Mesenchymal stem cell (in vitro differentiated cells and primary cell): Measurements from ENCODE around the gene TRIM15.

Experiments
- DNase-seq: peaks from one replicate; pipeline ENCODE4 v3.0.0-alpha.2; 2013
- H2AFZ ChIP-seq: one replicate; pipeline ENCODE4 v1.6.1; 2013; ENCODE audit warnings: low read depth, mild to moderate bottlenecking, control low read depth, inconsistent platforms, low read length, moderate library complexity
- H2AK5ac ChIP-seq: 2 replicates; pipeline ENCODE4 v1.6.1; 2013; ENCODE audit warnings: low read length, moderate library complexity, mild to moderate bottlenecking, inconsistent platforms; ENCODE audit not compliant: severe bottlenecking
- H2BK120ac ChIP-seq: one replicate; pipeline ENCODE4 v1.6.1; 2013; ENCODE audit warnings: low read depth, mild to moderate bottlenecking, inconsistent platforms, low read length, moderate library complexity
- H2BK12ac ChIP-seq, 2 experiments: one replicate each; pipeline ENCODE4 v1.6.1; 2013; ENCODE audit warnings: inconsistent platforms in 2 of 2, low read length in 2 of 2, mild to moderate bottlenecking in 2 of 2, moderate library complexity in 2 of 2, control low read depth in 1 of 2
- H2BK15ac ChIP-seq: one replicate; pipeline ENCODE4 v1.6.1; 2013; ENCODE audit warnings: mild to moderate bottlenecking, low read depth, inconsistent platforms; ENCODE audit not compliant: poor library complexity, severe bottlenecking
- H2BK5ac ChIP-seq: 2 replicates; pipeline ENCODE4 v1.6.1; 2013; ENCODE audit warnings: low read depth, mild to moderate bottlenecking, low read length, control low read depth, inconsistent platforms; ENCODE audit not compliant: poor library complexity, severe bottlenecking
- H3K14ac ChIP-seq, 2 experiments: one replicate each; pipeline ENCODE4 v1.6.1; 2013; ENCODE audit warnings: inconsistent platforms in 2 of 2, low read length in 2 of 2, control low read depth in 1 of 2, mild to moderate bottlenecking in 1 of 2, moderate library complexity in 1 of 2
- H3K18ac ChIP-seq, 2 experiments: one replicate each; pipeline ENCODE4 v1.6.1; 2013; ENCODE audit warnings: inconsistent platforms in 2 of 2, low read length in 2 of 2, control low read depth in 1 of 2, low read depth in 1 of 2, mild to moderate bottlenecking in 1 of 2
- H3K23ac ChIP-seq, 2 experiments: one replicate each; pipeline ENCODE4 v1.6.1; 2013; ENCODE audit warnings: inconsistent platforms in 2 of 2, low read length in 2 of 2, mild to moderate bottlenecking in 2 of 2, moderate library complexity in 2 of 2, control low read depth in 1 of 2
- H3K27ac ChIP-seq: 2 replicates; pipeline ENCODE4 v1.5.1; 2013; ENCODE audit warnings: mild to moderate bottlenecking, moderate library complexity, low read length, control low read depth, inconsistent platforms; ENCODE audit not compliant: poor library complexity, severe bottlenecking
- H3K27me3 ChIP-seq, 2 experiments: 2 replicates each; pipeline versions ENCODE4 v1.6.1 to v1.7.0; 2013; ENCODE audit warnings: low read length in 2 of 2, mild to moderate bottlenecking in 2 of 2, moderate library complexity in 2 of 2, control low read depth in 1 of 2, inconsistent platforms in 1 of 2; ENCODE audit not compliant: control insufficient read depth in 1 of 2, insufficient read depth in 1 of 2
- H3K36me3 ChIP-seq, 2 experiments: 2 replicates each; pipeline versions ENCODE4 v1.6.1 to v1.7.0; 2013; ENCODE audit warnings: low read length in 2 of 2, control low read depth in 1 of 2, inconsistent platforms in 1 of 2, low read depth in 1 of 2, mild to moderate bottlenecking in 1 of 2; ENCODE audit not compliant: insufficient read depth in 2 of 2, control insufficient read depth in 1 of 2
- H3K4ac ChIP-seq, 2 experiments: one replicate each; pipeline ENCODE4 v1.6.1; 2013; ENCODE audit warnings: inconsistent platforms in 2 of 2, low read length in 2 of 2, mild to moderate bottlenecking in 2 of 2, moderate library complexity in 2 of 2, control low read depth in 1 of 2, low read depth in 1 of 2
- H3K4me1 ChIP-seq: 2 replicates; pipeline ENCODE4 v1.6.1; 2013; ENCODE audit warnings: low read depth, low read length, control low read depth; ENCODE audit not compliant: control insufficient read depth, insufficient read depth
- H3K4me2 ChIP-seq: 2 replicates; pipeline ENCODE4 v1.6.1; 2013; ENCODE audit warnings: low read length, mild to moderate bottlenecking, inconsistent platforms; ENCODE audit not compliant: poor library complexity, severe bottlenecking
- H3K4me3 ChIP-seq, 2 experiments: 2 replicates each; pipeline versions ENCODE4 v1.5.1 to v1.7.0; 2013; ENCODE audit warnings: low read length in 2 of 2, mild to moderate bottlenecking in 2 of 2, control low read depth in 1 of 2, low read depth in 1 of 2; ENCODE audit not compliant: insufficient read depth in 1 of 2
- H3K79me1 ChIP-seq: replicated peaks from 2 replicates; pipeline ENCODE4 v1.6.1; 2013; ENCODE audit warnings: mild to moderate bottlenecking, control low read depth, low read length, inconsistent platforms; ENCODE audit not compliant: poor library complexity, severe bottlenecking
- H3K9ac ChIP-seq: 2 replicates; pipeline ENCODE4 v1.7.0; 2013; ENCODE audit warnings: mild to moderate bottlenecking, low read length, moderate library complexity
- H3K9me3 ChIP-seq: 2 replicates; pipeline ENCODE4 v1.7.0; 2013; ENCODE audit warnings: mild to moderate bottlenecking, low read length; ENCODE audit not compliant: control insufficient read depth
- H4K8ac ChIP-seq: one replicate; pipeline ENCODE4 v1.6.1; 2013; ENCODE audit warnings: inconsistent platforms, mild to moderate bottlenecking, low read length, moderate library complexity
- H4K91ac ChIP-seq: one replicate; pipeline ENCODE4 v1.6.1; 2013; ENCODE audit warnings: mild to moderate bottlenecking, low read length, inconsistent platforms
- WGBS: methylation state at CpG from one replicate; pipeline ENCODE4 v1.1.7; 2013; ENCODE audit warnings: mixed read lengths; 5-methylcytosine and 5-hydroxymethylcytosine counted together

Gene TRIM15

GRCh38 chr6:30131947-30132497 lies 31.3 kb upstream of the TRIM15 start:
- Histone ChIP-seq H3K9me3 (no peaks in the 10 kb centered on the region), H4K8ac (no peak overlapping the region), H3K23ac (no peak overlapping the region), H3K79me1 (no peaks in the 10 kb centered on the region), H3K36me3 (no peaks in the 10 kb centered on the region), H2AFZ (no peak overlapping the region), H2BK12ac (no peak overlapping the region), H2BK5ac (no peak overlapping the region), H3K27ac (no peak overlapping the region), H3K4ac (no peak overlapping the region), H4K91ac (no peak overlapping the region), H3K4me2 (no peak overlapping the region), H2AK5ac (no peak overlapping the region), H2BK15ac (no peak overlapping the region), H2BK120ac (no peak overlapping the region), H3K4me1 (peaks cover 7% of the 10 kb centered on the region), H3K9ac (no peak overlapping the region), H3K18ac (no peak overlapping the region), H3K14ac (no peak overlapping the region), H3K4me3 (no peak overlapping the region), H3K27me3 (peaks cover 55 to 66% of the 10 kb centered on the region in 2 experiments)
- WGBS, result 91% methylated on average over 2 of the region's 2 CpGs
- no peak for DNase-seq

GRCh38 chr6:30135147-30135546 lies 28.2 kb upstream of the TRIM15 start:
- no CpG with 5 or more reads among the region's 2 CpGs for WGBS
- no peak overlapping the region for H3K4me2 ChIP-seq

DNA sequence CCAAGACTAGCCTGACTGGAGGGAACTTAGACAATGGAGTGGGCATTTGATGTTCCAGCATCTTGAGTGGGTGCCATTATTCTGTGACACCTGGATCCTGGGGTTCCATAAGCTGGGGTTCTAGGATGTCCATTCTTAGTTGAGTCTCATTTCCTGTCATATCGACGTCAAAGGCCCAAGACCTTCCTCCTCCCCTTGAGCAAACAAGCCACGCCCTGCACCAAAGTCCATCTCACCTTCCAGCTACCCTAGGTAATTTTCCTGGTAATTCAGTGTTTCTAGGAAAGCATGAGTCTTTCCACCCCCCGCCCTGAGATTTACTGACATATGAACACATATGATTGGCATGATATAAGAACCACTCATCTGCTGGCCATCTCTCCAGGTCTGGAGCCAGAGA lies 27.6 kb upstream of the TRIM15 start, which contains the start of gene TRIM40:
TRIM40 (plus strand) TSS at position 384 of the 400 bp plus-strand sequence. CDS start 897 bp downstream, outside the sequence.
- Histone ChIP-seq H3K79me1 (no peaks in the 10 kb centered on the region), H3K9me3 (no peaks in the 10 kb centered on the region), H3K18ac (no peak within 1 kb of the TSS), H3K9ac (no peak within 1 kb of the TSS), H4K91ac (no peak within 1 kb of the TSS), H3K36me3 (no peaks in the 10 kb centered on the region), H3K4me1 (no peaks in the 10 kb centered on the region), H2AFZ (no peak within 1 kb of the TSS), H3K4ac (no peak within 1 kb of the TSS), H3K27me3 (peaks cover 19 to 44% of the 10 kb centered on the region in 2 experiments), H3K14ac (no peak within 1 kb of the TSS), H2AK5ac (no peak within 1 kb of the TSS), H3K4me2 (no peak within 1 kb of the TSS), H3K4me3 (no peak within 1 kb of the TSS), H4K8ac (no peak within 1 kb of the TSS), H3K23ac (no peak within 1 kb of the TSS), H2BK120ac (no peak within 1 kb of the TSS), H2BK15ac (no peak within 1 kb of the TSS), H2BK12ac (no peak within 1 kb of the TSS), H3K27ac (no peak within 1 kb of the TSS), H2BK5ac (no peak within 1 kb of the TSS)
- no peak for DNase-seq
- WGBS, result 64% methylated on average over 3 of the region's 4 CpGs

More at GRCh38 chr6:30135147-30135546, 28.2 kb upstream of the TRIM15 start:
- Histone ChIP-seq H3K18ac (no peak overlapping the region), H3K27ac (no peak overlapping the region), H3K4me3 (no peak overlapping the region), H3K36me3 (no peaks in the 10 kb centered on the region), H3K23ac (no peak overlapping the region), H3K4ac (no peak overlapping the region), H2AK5ac (no peak overlapping the region), H2BK15ac (no peak overlapping the region), H3K14ac (no peak overlapping the region), H2AFZ (no peak overlapping the region), H2BK12ac (no peak overlapping the region), H4K91ac (no peak overlapping the region), H3K4me1 (no peaks in the 10 kb centered on the region), H4K8ac (no peak overlapping the region), H3K9me3 (no peaks in the 10 kb centered on the region), H3K9ac (no peak overlapping the region), H2BK5ac (no peak overlapping the region), H3K79me1 (no peaks in the 10 kb centered on the region), H3K27me3 (peaks cover 24 to 49% of the 10 kb centered on the region in 2 experiments), H2BK120ac (no peak overlapping the region)
- no peak for DNase-seq

DNA sequence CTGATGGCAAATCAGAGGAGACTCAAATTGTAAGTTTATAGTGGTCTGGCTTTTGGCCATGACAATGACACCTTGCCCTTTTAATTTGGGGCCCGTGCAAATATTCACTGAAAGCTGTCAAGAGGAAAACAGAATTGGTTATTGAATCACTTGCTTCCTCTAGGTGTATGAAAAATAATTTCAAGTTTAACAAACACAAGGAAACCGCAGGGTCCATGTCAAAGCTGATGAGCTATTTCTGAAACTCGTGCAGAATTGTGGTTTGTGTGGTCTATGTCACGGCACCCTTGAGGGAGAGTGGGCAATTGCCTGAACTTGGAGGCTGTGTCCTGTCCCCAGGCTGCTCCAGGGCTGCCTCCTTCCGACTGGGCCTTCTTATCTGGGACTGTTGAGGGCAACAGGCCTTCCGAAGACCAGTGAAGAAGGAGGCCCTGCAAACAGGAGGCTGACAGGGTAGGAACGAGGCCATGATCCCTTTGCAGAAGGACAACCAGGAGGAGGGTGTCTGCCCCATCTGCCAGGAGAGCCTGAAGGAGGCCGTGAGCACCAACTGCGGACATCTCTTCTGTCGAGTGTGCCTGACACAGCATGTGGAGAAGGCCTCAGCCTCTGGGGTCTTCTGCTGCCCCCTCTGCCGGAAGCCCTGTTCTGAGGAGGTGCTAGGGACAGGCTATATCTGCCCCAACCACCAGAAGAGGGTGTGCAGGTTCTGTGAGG lies 26.6 kb upstream of the TRIM15 start:
- no peak overlapping the region for H2BK12ac ChIP-seq
- no peak overlapping the region for H3K9ac ChIP-seq
- H2BK5ac ChIP-seq, result no peak overlapping the region
- H2AFZ ChIP-seq, result no peak overlapping the region
- H2BK120ac ChIP-seq, result no peak overlapping the region
- no peak overlapping the region for H3K4me2 ChIP-seq
- H3K36me3 ChIP-seq, result no peaks in the 10 kb centered on the region
- no peak for DNase-seq
- H3K4me1 ChIP-seq, result no peaks in the 10 kb centered on the region
- H3K27ac ChIP-seq, result no peak overlapping the region
- no peak overlapping the region for H3K18ac ChIP-seq
- no peak overlapping the region for H3K4ac ChIP-seq
- no peak overlapping the region for H2AK5ac ChIP-seq
- H3K79me1 ChIP-seq, result no peaks in the 10 kb centered on the region
- H3K23ac ChIP-seq, result no peak overlapping the region
- H4K8ac ChIP-seq, result no peak overlapping the region
- no peak overlapping the region for H2BK15ac ChIP-seq
- no peaks in the 10 kb centered on the region for H3K9me3 ChIP-seq
- H3K4me3 ChIP-seq, result no peak overlapping the region
- no peak overlapping the region for H4K91ac ChIP-seq
- WGBS, result 78% methylated on average over 11 of the region's 11 CpGs
- peaks cover 24 to 46% of the 10 kb centered on the region in 2 experiments for H3K27me3 ChIP-seq
- H3K14ac ChIP-seq, result no peak overlapping the region
